Measurements from ENCODE around the gene FBL.

The FBL gene

GRCh38 chr19:39842693-39843435 is 3.3 kb downstream of the FBL start:
- no peak for DNase-seq

GRCh38 chr19:39841041-39841440 is 5.1 kb downstream of the FBL start:
- DNase-seq = no peak

GRCh38 chr19:39840492-39840891 is 5.7 kb downstream of the FBL start:
- no peak for DNase-seq

GRCh38 chr19:39839678-39840327 is 6.4 kb downstream of the FBL start:
- no peak for DNase-seq

DNA sequence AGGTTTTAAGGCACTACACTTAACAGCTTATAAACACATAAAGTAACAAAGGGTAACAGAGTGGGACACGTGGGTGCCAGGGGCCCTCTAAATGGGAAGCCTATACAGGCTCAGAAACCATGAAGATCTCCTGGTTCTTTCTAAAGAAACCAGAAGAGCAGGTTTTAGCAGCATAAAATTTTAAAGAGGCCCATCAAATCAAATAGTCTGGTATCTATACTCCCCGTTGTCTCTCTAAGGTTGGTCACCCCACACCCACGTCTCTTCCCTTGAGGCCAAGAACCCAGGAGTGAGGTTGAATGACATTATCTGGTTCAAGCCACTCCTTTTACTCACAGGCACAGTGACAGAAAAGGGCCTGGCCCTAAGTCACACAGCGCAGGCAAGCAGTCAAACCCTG is 7.6 kb downstream of the FBL start:
- no peak for DNase-seq

- no peak for DNase-seq
These were observed 8.2 kb downstream of the FBL start for GRCh38 chr19:39837978-39838377.

GRCh38 chr19:39834287-39834841 is 11.8 kb downstream of the FBL start:
- DNase-seq = no peak

DNA sequence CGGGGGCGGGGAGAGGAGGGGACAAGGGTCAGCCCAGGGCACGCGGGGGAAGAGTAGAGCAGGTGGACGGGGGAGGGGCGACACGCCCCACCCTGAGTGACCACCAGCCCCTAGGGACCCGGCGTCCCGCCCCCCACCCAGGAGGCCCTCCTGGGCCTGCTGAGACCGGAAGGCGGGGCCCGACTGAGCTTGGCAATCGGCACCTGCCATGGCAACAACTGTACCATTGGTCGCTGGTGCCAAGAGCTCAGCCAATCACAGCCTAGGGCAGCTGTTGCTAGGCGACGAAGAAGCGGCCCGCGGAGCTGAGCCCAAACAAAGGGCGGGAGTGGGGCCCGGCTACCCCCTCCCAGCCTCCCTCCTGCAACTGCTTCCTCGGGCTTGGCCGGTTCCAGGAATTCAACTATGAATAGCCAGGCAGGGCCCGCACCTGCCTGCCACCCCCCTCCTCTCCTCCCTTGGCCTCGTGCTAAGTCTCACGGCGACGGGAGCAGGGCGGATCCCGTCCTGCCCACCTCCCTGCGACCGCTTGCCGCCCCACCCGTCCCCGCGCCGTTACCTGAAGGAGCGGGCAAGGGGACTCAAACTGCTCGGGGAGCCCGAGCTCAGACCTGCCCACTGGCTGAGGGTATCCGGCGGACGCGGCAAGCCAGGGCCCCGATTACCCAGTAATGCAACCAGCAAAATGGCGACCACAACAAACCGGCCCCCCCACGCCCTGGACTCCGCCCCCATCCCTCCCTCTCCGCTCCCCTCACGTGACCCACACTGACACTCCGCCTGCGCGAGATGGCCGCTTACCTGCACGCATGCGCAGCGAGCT is 12.5 kb downstream of the FBL start, which contains the start of gene DYRK1B:
Gene DYRK1B, minus strand, starts transcription at position 699 of the 823 bp plus-strand sequence. CDS start 2,295 bp downstream, outside the sequence.
- DNase-seq = peak; percentile 97

- DNase-seq = no peak
These were observed 13.1 kb downstream of the FBL start for GRCh38 chr19:39833160-39833463.

DNA sequence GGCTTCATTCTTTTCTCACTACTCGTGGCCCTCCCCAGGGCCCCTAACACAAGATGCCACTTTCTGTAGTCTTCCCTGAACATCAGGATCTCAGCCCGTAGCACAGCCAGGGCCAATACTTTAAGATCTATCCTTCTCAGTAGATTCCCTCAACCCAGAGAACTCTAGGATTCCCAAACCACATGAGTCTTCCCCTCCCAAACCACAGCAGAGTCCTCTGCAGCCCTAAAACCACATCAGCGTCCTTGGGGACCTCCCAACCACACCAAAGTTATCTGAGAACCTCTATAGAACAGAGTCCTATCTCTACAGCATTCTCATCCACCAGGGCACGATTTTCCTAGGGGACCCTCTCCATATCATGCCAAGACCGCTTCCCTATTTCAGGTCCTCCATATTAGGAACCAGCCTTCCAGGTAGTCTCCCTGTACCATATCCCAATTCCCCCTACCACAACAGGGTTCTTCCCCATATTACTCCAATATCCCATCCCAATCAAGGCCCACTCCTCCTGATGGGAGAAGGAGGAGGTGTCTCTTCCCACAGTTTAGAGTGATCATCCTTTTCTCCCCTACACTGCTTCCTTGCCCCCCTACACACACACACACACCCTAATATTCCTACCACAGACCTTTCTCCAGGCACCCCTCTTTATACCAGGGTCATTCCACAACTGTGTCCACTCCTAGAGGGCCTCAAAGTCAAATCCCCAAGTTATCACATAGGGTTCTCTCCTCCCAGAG is 13.7 kb downstream of the FBL start:
- peak; percentile 8 for DNase-seq

- DNase-seq = no peak
These were observed 14.5 kb downstream of the FBL start for GRCh38 chr19:39831679-39832078.

- DNase-seq = no peak
These were observed 15.3 kb downstream of the FBL start for GRCh38 chr19:39830847-39831246.

GRCh38 chr19:39830406-39830805 is 15.8 kb downstream of the FBL start:
- no peak for DNase-seq

DNA sequence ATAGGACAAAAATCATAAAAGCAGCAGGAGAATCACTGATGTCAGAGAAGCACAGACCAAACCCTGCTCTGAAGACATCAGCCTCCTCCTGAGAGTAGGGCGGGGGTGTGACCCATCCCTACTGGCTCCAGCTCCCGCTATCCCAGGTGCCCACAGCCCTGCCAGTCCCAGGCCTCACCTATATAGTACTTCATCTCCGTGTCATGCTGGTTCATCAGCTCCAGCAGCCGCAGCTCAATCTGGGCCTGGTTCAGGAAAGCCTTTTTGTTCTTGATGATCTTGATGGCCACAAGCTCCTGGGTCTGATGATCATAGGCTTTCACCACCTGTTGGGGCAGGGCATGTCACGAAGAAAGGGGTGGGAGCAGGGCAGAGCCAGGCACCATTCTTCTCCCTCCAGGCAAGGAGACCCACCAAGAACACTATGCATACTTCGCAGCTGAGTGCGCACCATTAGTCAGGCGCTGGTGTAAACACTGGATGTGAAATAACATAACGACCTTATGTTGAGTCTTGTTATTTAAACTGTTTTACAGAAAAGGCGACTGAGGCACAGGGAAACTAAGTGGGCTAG is 16.4 kb downstream of the FBL start:
- no peak for DNase-seq

DNA sequence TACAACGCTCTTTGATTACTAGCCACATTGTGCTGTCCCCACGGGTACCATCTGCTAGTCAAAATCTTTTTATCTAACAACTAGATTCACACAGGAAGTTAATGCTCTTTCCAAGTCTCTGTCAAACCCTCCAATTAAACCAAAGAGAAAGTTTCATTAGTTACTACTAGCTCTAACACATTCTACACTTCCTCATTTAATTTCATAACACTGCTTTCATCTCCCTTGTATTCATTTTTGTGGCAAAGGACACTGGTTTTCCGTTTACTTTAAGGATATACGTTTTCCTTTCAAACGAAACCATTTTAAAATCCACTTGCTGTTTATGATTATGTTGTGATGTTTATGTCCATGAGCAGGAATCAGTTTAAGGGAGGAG is 17.5 kb downstream of the FBL start:
- DNase-seq = no peak

DNA sequence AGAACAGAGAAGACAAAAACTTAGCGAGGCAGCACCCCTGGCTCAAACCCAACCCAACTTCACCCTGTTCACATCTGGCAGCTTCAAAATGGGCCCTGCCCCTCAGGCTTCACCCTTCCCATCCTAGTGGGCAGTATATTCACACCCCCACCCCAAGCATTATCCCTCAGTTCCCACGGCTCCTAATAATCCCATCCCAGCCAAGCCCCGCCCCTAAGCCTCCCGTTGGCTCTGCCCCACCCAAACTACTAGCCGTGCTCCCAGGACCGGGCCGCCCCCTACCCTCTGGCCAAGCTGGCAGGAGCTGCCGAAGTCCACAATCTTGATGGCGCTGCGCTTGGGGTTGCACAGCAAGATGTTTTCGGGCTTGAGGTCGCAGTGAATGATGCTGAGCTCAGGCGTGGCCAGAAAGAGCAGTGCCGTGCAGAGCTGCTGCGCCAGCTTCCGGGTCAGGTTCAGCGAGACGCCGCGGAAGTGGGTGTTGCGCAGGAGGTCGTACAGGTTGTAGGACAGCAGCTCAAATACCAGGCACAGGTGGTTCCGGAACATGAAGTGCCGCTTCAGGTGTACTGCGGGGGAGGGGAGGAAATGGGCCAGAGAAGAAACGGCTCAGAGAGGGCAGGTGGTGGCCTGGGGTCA is 18.0 kb downstream of the FBL start:
- no peak for DNase-seq

- no peak for DNase-seq
These were observed 19.0 kb downstream of the FBL start for GRCh38 chr19:39827216-39827615.

- no peak for DNase-seq
These were observed 19.8 kb downstream of the FBL start for GRCh38 chr19:39826311-39826945.

GRCh38 chr19:39825531-39826076 is 20.6 kb downstream of the FBL start:
- no peak for DNase-seq

- DNase-seq = no peak
These were observed 21.1 kb downstream of the FBL start for GRCh38 chr19:39825093-39825463.

All from hematopoietic multipotent progenitor cell treated with erythropoietin and hydrocortisone succinate and interleukin-3 and kit ligand, for 8 days (in vitro differentiated cells).